ENCODE results near the gene CCNF.

DNA sequence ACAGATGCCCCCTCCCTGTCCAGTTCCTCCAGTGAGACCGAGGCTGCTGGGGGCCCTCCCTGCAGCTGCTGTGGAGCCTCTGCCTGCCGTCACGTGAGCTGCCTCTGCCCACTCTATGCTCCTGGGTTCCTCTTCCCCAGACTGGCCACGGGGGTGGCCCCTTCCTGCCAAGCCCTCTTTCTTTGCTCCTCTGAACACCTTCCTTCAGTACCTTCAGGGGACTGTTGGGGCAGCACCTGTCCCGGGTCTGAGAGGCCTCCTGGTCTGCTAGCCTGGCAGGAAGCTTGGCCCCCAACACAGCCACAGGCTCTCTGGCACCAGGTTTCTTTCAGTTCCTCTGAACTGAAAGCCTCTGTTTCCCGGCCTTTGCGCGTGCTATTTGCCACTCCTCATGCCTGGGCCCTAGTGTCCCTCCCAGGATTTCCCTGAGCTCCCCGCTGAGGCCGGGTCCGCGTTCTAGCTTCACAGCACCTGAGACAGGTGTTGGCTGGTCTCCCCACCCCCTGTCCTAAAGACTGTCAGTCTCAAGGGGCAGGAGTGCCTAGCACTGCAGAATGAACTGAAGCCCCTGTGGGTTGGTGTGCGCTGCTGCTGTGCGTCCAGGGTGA, 77.9 kb downstream of the CCNF start:
- TF ChIP-seq, protein P1, sequence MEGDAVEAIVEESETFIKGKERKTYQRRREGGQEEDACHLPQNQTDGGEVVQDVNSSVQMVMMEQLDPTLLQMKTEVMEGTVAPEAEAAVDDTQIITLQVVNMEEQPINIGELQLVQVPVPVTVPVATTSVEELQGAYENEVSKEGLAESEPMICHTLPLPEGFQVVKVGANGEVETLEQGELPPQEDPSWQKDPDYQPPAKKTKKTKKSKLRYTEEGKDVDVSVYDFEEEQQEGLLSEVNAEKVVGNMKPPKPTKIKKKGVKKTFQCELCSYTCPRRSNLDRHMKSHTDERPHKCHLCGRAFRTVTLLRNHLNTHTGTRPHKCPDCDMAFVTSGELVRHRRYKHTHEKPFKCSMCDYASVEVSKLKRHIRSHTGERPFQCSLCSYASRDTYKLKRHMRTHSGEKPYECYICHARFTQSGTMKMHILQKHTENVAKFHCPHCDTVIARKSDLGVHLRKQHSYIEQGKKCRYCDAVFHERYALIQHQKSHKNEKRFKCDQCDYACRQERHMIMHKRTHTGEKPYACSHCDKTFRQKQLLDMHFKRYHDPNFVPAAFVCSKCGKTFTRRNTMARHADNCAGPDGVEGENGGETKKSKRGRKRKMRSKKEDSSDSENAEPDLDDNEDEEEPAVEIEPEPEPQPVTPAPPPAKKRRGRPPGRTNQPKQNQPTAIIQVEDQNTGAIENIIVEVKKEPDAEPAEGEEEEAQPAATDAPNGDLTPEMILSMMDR (IDR thresholded peaks at IDR 0.05) = no peak
- no peak for TF ChIP-seq POLR2AphosphoS5 (IDR thresholded peaks at IDR 0.05)
